Epithelial cell of proximal tubule (primary cell): ENCODE measurements around the gene CTSZ. TPM values are rescaled to one million over a fixed set of nuclear protein-coding genes. Genes with fewer than 3 reads are reported as not detected.
"Not testable (repeated sequence)": the region's sequence is repeated elsewhere in the genome, so short reads cannot be mapped to it uniquely, and the experiment has no call there.

Experiments
- DNase-seq: peaks from one replicate; pipeline ENCODE4 v3.0.0-alpha.2; 2011; ENCODE audit warnings: low read depth
- H3K4me3 ChIP-seq: 2 replicates; pipeline ENCODE4 v1.5.1; 2011; ENCODE audit warnings: low read depth, mild to moderate bottlenecking, low read length
- CTCF ChIP-seq: conservative IDR thresholded peaks from 2 replicates; pipeline ENCODE4 v1.5.1; 2012; ENCODE audit warnings: low read depth, mild to moderate bottlenecking, low read length
- total RNA-seq: library from RNA; depleted of rRNA; stranded (reverse); fragments of >200 nt; gene quantifications from 2 replicates; pipeline ENCODE4 v1.2.3, GENCODE V29; 2015

The CTSZ gene
- total RNA-seq, 1 donor from 2014 or later, result 98.1 TPM

- DNase-seq, result no peak
- no peak for TF ChIP-seq CTCF
- no peak overlapping the region for H3K4me3 ChIP-seq
These were observed 47.4 kb downstream of the CTSZ start for GRCh38 chr20:58959652-58960051.

- H3K4me3 ChIP-seq, result no peak overlapping the region
- no peak for DNase-seq
- TF ChIP-seq CTCF, result no peak
These were observed 51.0 kb downstream of the CTSZ start for GRCh38 chr20:58956078-58956477.

- TF ChIP-seq CTCF, result no peak
- H3K4me3 ChIP-seq, result no peak overlapping the region
- DNase-seq, result no peak
These were observed 54.0 kb downstream of the CTSZ start for GRCh38 chr20:58953050-58953449.

GRCh38 chr20:58950603-58951002 lies 56.5 kb downstream of the CTSZ start:
- peak; percentile 13 for TF ChIP-seq CTCF
- no peak overlapping the region for H3K4me3 ChIP-seq
- DNase-seq, result no peak

- DNase-seq, H3K4me3 ChIP-seq: not testable (repeated sequence)
These were observed 59.2 kb downstream of the CTSZ start for GRCh38 chr20:58947797-58948388.

- no peak for DNase-seq
- no peak overlapping the region for H3K4me3 ChIP-seq
- no peak for TF ChIP-seq CTCF
These were observed 61.0 kb downstream of the CTSZ start for GRCh38 chr20:58945965-58946631.

Other genes starting within 250 kb of the CTSZ start
- gene GNAS-AS1, start 156.4 kb downstream of the CTSZ start, total RNA-seq, result 0.35 and 0.51 TPM in 2 replicates
- 492 and 828 TPM in 2 replicates for gene GNAS, start 154.5 kb downstream of the CTSZ start, total RNA-seq
- 52.4 and 83.1 TPM in 2 replicates for gene NELFCD, start 26.0 kb downstream of the CTSZ start, total RNA-seq
- not detected in 2 replicates for gene TUBB1, start 12.2 kb upstream of the CTSZ start, total RNA-seq
- 31.9 and 46.4 TPM in 2 replicates for gene ATP5F1E, start 25.1 kb upstream of the CTSZ start, total RNA-seq
- gene PRELID3B, start 35.5 kb upstream of the CTSZ start, total RNA-seq, result 75.7 and 76.3 TPM in 2 replicates
- gene ZNF831, start 156.6 kb upstream of the CTSZ start, total RNA-seq, result not detected in 2 replicates